Fibroblast of skin of left quadriceps (primary cell): ENCODE results near the gene SOX10.

ENCODE experiments used
- DNase-seq, 2 experiments: peaks; one replicate each; pipeline ENCODE4 v3.0.0-alpha.2; 2013; ENCODE audit warnings: low read depth in 2 of 2

SOX10 gene

DNA sequence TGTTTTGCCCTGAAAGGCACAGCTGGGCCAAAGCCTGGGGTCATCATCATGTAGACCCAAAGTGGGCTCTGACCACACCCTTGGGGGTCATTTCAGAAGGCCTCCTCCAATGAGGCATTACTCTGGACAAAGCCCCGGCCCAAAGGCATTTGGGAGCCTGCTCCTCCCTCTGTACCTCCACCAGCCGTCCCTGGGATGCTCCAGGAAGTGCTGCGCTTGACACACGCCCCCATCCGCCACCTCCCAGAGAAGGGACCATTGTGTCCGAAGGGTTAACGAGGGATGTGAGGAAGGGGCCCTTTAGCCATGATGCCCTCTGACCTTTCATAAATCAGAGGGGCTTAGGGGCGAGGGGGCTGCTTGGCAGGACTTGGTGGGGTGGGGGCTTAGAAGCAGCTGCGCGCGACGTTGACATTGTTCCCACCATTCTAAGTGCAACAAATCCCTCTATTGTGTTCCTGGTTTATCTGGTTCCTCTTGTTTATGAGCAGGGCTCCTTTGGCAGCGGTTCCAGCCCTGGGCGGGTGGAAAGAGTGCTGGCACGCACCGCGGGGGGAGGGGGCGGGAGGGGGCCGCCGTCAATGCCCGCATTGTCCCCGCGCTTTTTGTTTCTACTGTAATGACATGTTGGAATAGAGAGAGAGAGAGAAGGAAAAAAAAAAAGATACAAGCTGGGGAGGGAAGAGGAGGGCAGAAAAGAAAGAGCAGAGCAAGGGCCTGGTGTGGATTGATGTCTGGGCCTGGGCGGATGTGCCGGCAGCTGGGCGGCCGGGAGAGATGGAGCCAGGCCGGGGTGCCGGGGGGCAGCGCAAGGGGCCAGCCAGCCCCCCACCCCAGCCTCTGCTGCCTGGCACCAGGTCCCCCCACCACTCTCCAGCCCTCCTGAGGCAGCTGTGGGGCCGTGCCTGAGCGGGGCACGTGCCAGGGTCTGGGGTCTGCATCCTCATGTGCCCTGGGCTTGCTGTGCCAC lies 32.1 kb upstream of the SOX10 start:
- DNase-seq = no peak

GRCh38 chr22:38014083-38014482 lies 29.7 kb upstream of the SOX10 start:
- no peak for DNase-seq

GRCh38 chr22:38012604-38013072 lies 28.3 kb upstream of the SOX10 start:
- no peak for DNase-seq

- no peak for DNase-seq
Measured at GRCh38 chr22:38009000-38009806, 24.8 kb upstream of the SOX10 start.

DNA sequence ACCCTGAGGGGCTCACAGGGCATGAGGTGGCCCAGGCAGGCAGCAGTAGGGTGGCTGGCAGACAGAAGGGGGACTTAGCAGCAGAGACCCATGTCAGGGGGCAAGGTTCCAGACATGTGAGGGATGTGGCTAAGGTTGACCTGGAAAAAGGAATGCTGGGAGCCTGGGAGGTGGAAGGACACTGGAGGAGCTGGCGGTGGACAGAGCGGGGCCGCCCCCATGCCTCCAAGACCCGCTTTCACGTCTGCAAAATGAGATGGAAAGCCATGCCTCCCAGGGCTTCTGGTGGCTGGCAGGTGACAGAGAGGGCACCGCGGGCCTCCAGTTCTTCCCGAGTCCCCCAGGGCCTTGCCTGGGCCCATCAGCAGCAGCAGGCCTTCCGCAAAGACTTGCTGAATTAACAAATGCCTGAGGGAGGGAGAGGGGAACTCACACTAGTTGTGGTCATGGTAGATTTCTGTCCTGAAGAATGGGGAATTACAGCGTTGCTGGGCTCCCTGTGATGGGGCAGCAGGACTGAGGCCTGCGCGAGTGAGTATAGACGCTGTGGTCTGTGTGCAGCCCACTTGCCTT lies 23.1 kb upstream of the SOX10 start:
- no peak for DNase-seq

GRCh38 chr22:38006906-38007305 lies 22.6 kb upstream of the SOX10 start:
- DNase-seq = no peak

- no peak for DNase-seq
Measured at GRCh38 chr22:38005943-38006342, 21.6 kb upstream of the SOX10 start.

DNA sequence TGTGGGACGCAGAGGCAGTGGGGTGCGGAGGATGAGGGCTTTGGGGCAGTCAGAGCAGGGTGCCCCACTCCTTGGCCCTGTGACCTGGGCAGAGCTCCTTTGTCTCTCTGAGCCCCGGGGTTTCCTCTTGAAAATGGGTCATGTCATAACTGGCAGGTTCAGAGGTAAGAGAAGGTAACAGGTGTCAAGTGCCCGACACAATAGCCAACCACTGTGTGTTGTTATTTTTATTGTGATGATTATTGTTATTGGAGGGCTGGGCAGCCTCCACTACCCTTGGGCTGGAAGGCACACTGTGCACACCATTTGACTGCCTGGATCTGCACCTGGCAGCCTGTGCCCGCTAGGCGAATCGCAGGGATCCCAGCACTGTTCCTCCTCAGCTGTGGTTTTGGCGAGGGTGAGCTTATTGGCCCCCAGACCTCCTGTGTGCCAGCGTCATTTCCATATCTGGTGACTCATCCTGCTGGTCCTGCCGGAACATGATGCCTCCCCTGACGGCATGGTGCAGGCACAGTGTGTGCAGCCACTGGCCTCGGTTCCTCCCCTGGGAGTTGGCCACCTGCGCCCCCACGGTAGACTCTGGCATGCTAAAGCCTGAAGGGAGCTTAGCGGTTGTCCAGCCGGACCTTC lies 15.4 kb upstream of the SOX10 start:
- DNase-seq = no peak

- no peak for DNase-seq
Measured at GRCh38 chr22:37999236-37999635, 14.9 kb upstream of the SOX10 start.

DNA sequence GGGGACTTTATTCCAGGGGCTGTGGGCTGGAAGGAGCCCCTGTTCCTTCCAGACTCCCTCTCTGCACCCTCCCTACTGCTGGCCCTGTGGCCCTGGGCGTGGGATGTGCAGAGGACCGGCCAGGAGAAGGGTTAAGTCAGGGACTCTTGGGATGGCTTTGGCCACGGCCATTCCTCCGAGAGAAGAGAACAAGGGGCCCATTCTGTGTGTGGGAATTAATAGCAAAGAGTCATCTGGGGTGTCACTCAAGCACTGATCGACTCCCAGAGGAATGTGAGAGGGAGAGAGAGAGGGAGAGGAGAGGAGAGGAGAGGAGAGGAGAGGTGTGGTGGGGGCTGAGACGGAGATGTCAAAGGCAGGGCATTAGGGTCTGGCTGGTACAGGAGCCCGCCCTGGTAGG lies 14.2 kb upstream of the SOX10 start:
- no peak for DNase-seq

- no peak for DNase-seq
Measured at GRCh38 chr22:37996515-37997246, 12.3 kb upstream of the SOX10 start.

GRCh38 chr22:37996079-37996478 lies 11.7 kb upstream of the SOX10 start:
- no peak for DNase-seq

DNA sequence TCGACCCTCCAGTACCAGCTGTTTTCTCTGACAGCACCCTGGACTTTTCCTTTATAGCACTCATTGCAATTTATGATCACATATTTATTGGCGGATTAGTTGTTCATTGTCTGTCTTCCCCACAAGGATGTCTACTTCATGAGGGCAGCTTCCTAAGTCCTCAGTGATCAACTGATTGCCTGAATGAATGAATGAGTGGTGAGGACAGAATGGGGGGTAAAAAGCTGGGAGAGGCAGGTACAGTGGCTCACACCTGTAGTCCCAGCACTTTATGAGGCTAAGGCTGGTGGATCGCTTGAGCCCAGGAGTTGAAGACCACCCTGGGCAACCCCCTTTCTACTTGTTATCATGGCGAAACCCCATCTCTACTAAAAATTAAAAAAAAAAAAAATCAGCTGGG lies 11.1 kb upstream of the SOX10 start:
- DNase-seq = no peak

DNA sequence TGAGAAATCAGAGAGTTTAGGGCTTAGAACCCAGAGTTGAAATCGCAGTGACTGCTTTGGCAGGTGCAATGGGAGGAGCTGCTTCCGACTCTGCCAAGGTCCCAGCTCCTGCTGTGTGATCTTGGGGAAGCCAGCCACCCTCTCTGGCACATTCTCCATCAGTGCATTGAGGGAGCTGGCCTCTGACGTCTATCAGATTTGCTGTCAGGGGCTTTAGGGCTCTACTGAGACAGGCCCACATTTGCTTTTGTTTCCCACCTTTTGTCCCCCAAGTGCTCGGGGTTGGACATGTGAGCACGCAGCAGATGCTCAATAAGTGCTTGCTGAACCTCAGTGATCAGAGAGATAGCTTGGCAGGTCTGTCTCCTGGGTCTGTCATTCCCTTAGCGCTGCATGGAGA lies 10.6 kb upstream of the SOX10 start:
- no peak for DNase-seq

GRCh38 chr22:37994049-37994448 lies 9.7 kb upstream of the SOX10 start:
- DNase-seq = no peak

DNA sequence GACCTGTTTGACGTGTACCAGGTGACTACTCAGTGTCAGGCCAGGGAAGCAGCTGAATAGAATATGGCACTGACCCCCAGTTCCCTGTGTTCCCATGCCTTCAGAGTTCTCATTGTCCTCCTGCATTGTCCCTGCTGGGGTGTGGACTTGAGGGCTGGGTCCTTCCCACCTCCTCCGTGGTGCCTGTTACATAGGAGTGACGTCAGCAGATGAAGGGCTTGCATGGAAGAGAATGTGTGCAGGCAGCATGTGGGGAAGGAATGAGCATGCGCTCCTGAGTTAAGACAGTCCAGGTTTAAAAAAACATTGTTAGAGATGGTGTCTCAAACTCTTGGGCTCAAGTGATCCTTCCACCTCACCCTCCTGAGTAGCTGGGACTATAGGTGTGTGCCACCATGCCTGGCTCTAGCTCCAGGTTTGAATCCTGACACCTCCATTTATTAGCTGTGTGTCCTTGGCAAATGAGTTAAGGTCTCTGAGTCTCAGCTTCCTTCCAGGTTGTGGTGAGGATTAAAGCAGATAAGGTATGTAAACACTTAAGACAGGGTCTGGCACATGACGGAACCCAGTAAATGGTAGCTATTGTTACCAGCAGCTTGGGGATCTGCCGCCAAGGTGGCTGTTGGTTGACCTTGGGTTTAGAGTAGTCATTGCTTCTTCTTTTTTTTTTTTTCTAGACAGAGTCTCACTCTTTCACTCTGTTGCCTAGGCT lies 7.5 kb upstream of the SOX10 start:
- no peak for DNase-seq

GRCh38 chr22:37990862-37991261 lies 6.5 kb upstream of the SOX10 start:
- DNase-seq = no peak

GRCh38 chr22:37990301-37990700 lies 5.9 kb upstream of the SOX10 start:
- DNase-seq = no peak

- no peak for DNase-seq
Measured at GRCh38 chr22:37989146-37990045, 5.0 kb upstream of the SOX10 start.
